PFSK-1 (cell line): ENCODE data around the gene ERVFRD-1.

Experiments used
- FOXP2 ChIP-seq: optimal IDR thresholded peaks from 2 replicates; pipeline ENCODE3; 2011; ENCODE audit warnings: borderline replicate concordance, control low read depth, inconsistent platforms; ENCODE audit not compliant: insufficient read depth; ENCODE audit errors: extremely low read length, extremely low read depth
- POLR2AphosphoS5 ChIP-seq: IDR thresholded peaks from 2 replicates; pipeline ENCODE4 v1.6.1; 2012; ENCODE audit warnings: low read depth, mild to moderate bottlenecking, control low read depth, low read length, moderate library complexity
- REST ChIP-seq, 2 experiments: IDR thresholded peaks; 2 replicates each; pipeline versions ENCODE4 v1.6.1 to v1.8.0; 2011 to 2012; ENCODE audit warnings: low read depth in 2 of 2, low read length in 2 of 2, control low read depth in 1 of 2, inconsistent platforms in 1 of 2, mild to moderate bottlenecking in 1 of 2, moderate library complexity in 1 of 2; ENCODE audit not compliant: insufficient read depth in 1 of 2
- SIN3A ChIP-seq: IDR thresholded peaks from 2 replicates; pipeline ENCODE4 v1.6.1; 2012; ENCODE audit warnings: mild to moderate bottlenecking, low read length, moderate library complexity, borderline replicate concordance; ENCODE audit not compliant: insufficient read depth
- TAF1 ChIP-seq: IDR thresholded peaks from 2 replicates; pipeline ENCODE4 v1.6.1; 2012; ENCODE audit warnings: low read length, control low read depth, borderline replicate concordance; ENCODE audit not compliant: insufficient read depth

ERVFRD-1 gene

GRCh38 chr6:11083491-11083890, 28.0 kb downstream of the ERVFRD-1 start:
- TF ChIP-seq POLR2AphosphoS5 (no peak), FOXP2 (no peak), REST (IDR thresholded peaks at IDR 0.05; ENCODE audit: insufficient read depth in 1 of 2, low read depth in 2 of 2, low read length in 2 of 2) (no peak), SIN3A (no peak), TAF1 (no peak)

GRCh38 chr6:11080296-11080695, 31.2 kb downstream of the ERVFRD-1 start:
- TF ChIP-seq TAF1: no peak
- TF ChIP-seq FOXP2: no peak
- TF ChIP-seq REST (IDR thresholded peaks at IDR 0.05; ENCODE audit: insufficient read depth in 1 of 2, low read depth in 2 of 2, low read length in 2 of 2): no peak
- no peak for TF ChIP-seq SIN3A
- no peak for TF ChIP-seq POLR2AphosphoS5

GRCh38 chr6:11078266-11078665, 33.3 kb downstream of the ERVFRD-1 start:
- no peak for TF ChIP-seq FOXP2
- no peak for TF ChIP-seq POLR2AphosphoS5
- TF ChIP-seq REST (IDR thresholded peaks at IDR 0.05; ENCODE audit: insufficient read depth in 1 of 2, low read depth in 2 of 2, low read length in 2 of 2): no peak
- no peak for TF ChIP-seq TAF1
- TF ChIP-seq SIN3A: no peak

- TF ChIP-seq POLR2AphosphoS5 (no peak), FOXP2 (no peak), SIN3A (no peak), TAF1 (no peak), REST (IDR thresholded peaks at IDR 0.05; ENCODE audit: insufficient read depth in 1 of 2, low read depth in 2 of 2, low read length in 2 of 2) (no peak)
These were observed 35.0 kb downstream of the ERVFRD-1 start for GRCh38 chr6:11076540-11076939.

- TF ChIP-seq TAF1: no peak
- TF ChIP-seq FOXP2: no peak
- TF ChIP-seq POLR2AphosphoS5: no peak
- no peak for TF ChIP-seq REST (IDR thresholded peaks at IDR 0.05; ENCODE audit: insufficient read depth in 1 of 2, low read depth in 2 of 2, low read length in 2 of 2)
- no peak for TF ChIP-seq SIN3A
These were observed 39.4 kb downstream of the ERVFRD-1 start for GRCh38 chr6:11072101-11072500.
